Tibial nerve (tissue), 4 donors: ENCODE data around the gene DHRS9. TPM values are rescaled to one million over a fixed set of nuclear protein-coding genes. Genes with fewer than 3 reads are reported as not detected.
"Not testable (repeated sequence)": the region's sequence is repeated elsewhere in the genome, so short reads cannot be mapped to it uniquely, and the experiment has no call there.

Source experiments
- DNase-seq, 2 donors: peaks; one replicate each; pipeline ENCODE4 v3.0.0-alpha.2; 2019; ENCODE audit warnings: low spot score in 2 of 2
- H3K27ac ChIP-seq, 4 donors: fragments of 200-600 bp; sonication (generic) in 3 of 4; one replicate each; pipeline ENCODE4 v1.5.1; 2017 to 2019; ENCODE audit warnings: mild to moderate bottlenecking in 1 of 4
- H3K27me3 ChIP-seq, 2 donors: fragments of 200-600 bp; sonication (generic) in 1 of 2; one replicate each; pipeline versions ENCODE4 v1.5.1 to v1.6.0; 2017 to 2019
- H3K36me3 ChIP-seq, 3 donors: fragments of 200-600 bp; sonication (generic); one replicate each; pipeline ENCODE4 v1.5.1; 2018 to 2019
- H3K4me1 ChIP-seq, 4 donors: fragments of 200-600 bp; sonication (generic) in 3 of 4; one replicate each; pipeline ENCODE4 v1.5.1; 2017 to 2019
- H3K4me3 ChIP-seq, 4 donors: fragments of 200-600 bp; sonication (generic) in 3 of 4; one replicate each; pipeline ENCODE4 v1.5.1; 2017 to 2019; ENCODE audit warnings: mild to moderate bottlenecking in 1 of 4, moderate library complexity in 1 of 4
- H3K9me3 ChIP-seq, 4 donors: fragments of 200-600 bp; sonication (generic) in 3 of 4; one replicate each; pipeline ENCODE4 v1.5.1; 2017 to 2019
- EP300 ChIP-seq, 2 donors: sonication (generic); formaldehyde crosslinking; IDR thresholded peaks; one replicate each; pipeline ENCODE4 v1.6.1; 2017; ENCODE audit warnings: antibody characterized with exemption in 2 of 2, mild to moderate bottlenecking in 1 of 2
- POLR2A ChIP-seq, 2 donors: fragments of 450-650 bp; IDR thresholded peaks; one replicate each; pipeline ENCODE4 v1.6.1; 2017; ENCODE audit warnings: antibody characterized with exemption in 2 of 2, mild to moderate bottlenecking in 2 of 2, moderate library complexity in 2 of 2
- WGBS, 2 donors: methylation state at CpG; one replicate each; pipeline ENCODE4 v1.1.5; 2018; 5-methylcytosine and 5-hydroxymethylcytosine counted together
- total RNA-seq, 4 donors: library from RNA; depleted of rRNA; stranded (reverse); fragments of >200 nt; gene quantifications; one replicate each; pipeline ENCODE4 v1.1.0, GENCODE V29; 2016
- TF ChIP-seq, protein P1 (sequence below), 5 experiments: fragments of 200-600 bp in 3 of 5; fragments of 450-650 bp in 2 of 5; sonication (generic) in 3 of 5; IDR thresholded peaks; one replicate each; pipeline ENCODE4 v1.5.1; 2016 to 2019; ENCODE audit warnings: antibody characterized with exemption in 5 of 5, mild to moderate bottlenecking in 3 of 5, moderate library complexity in 2 of 5

The DHRS9 gene
- total RNA-seq, 4 donors from 2014 or later: 0.21 to 0.59 (median 0.22) TPM; not detected in 1

DNA sequence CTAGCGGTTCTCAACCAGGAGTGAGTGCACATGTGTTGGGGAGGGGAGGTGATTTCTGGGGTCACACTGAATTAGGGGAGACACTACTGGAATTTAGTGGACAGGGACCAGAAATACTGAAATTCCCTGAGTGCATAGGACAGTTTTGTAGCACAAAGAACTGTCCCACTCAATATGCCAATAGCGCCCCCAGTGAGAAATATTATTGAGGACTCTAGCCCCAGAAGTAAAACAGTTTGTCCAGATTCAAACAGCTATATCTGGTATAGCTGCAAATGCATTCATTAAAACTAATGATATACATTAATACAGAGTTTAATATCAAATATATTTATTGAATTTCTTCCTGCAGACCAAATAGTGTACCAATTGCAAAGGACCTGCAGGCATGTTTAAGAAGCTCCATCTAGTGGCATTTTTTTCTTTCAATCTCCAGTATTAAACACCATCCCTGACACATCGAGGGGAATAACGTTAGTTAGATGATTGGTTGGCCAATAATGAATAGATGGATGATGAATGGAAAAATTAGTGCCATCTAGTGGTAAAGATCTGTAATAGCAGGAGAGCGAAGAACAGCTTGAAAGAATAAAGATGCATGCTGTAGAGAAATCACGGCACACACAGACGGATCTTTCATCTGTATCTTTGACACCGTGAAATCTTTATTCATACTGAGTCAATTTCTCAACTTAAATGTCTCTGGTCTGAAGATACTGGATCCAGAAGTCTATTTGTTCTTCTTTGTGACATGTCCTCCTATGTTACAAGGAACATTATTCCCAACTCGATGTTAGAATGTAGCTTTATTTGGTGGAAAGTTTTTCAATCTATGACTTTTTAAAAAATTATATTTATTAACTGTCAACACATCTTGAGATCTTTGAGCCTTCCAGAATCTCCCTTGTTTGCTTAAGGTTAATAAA lies 62.5 kb downstream of the DHRS9 start:
- no peaks in the 10 kb centered on the region for H3K4me1 ChIP-seq
- H3K27ac ChIP-seq: no peak overlapping the region
- H3K9me3 ChIP-seq: no peaks in the 10 kb centered on the region
- no peaks in the 10 kb centered on the region for H3K27me3 ChIP-seq
- TF ChIP-seq POLR2A (IDR thresholded peaks at IDR 0.05) (no peak), EP300 (IDR thresholded peaks at IDR 0.05) (no peak)
- TF ChIP-seq, protein P1, sequence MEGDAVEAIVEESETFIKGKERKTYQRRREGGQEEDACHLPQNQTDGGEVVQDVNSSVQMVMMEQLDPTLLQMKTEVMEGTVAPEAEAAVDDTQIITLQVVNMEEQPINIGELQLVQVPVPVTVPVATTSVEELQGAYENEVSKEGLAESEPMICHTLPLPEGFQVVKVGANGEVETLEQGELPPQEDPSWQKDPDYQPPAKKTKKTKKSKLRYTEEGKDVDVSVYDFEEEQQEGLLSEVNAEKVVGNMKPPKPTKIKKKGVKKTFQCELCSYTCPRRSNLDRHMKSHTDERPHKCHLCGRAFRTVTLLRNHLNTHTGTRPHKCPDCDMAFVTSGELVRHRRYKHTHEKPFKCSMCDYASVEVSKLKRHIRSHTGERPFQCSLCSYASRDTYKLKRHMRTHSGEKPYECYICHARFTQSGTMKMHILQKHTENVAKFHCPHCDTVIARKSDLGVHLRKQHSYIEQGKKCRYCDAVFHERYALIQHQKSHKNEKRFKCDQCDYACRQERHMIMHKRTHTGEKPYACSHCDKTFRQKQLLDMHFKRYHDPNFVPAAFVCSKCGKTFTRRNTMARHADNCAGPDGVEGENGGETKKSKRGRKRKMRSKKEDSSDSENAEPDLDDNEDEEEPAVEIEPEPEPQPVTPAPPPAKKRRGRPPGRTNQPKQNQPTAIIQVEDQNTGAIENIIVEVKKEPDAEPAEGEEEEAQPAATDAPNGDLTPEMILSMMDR (IDR thresholded peaks at IDR 0.05): peak; percentile 63 to 82 (median 74)
- H3K4me3 ChIP-seq: no peak overlapping the region
- DNase-seq: no peak
- H3K36me3 ChIP-seq: no peaks in the 10 kb centered on the region
- 29 to 30% methylated on average over 9 of the region's 9 CpGs for WGBS, 2 donors

DNA sequence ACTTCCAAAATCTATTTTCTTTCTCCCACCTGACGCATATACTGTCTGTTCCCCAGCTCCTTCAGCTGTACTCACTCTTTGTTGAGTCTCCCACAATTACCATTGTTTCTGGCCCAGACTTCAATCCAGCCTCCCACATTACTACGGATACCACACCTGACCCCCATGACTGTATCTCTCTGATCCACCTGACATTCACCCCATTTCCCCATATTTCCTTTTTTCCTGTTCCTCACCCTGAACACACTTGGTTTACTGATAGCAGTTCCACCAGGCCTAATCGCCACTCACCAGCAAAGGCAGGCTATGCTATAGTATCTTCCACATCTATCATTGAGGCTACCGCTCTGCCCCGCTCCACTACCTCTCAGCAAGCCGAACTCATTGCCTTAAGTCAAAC lies 64.9 kb downstream of the DHRS9 start:
- not testable (repeated sequence) for H3K4me1 ChIP-seq, H3K9me3 ChIP-seq, H3K36me3 ChIP-seq, DNase-seq, H3K27me3 ChIP-seq, H3K4me3 ChIP-seq, H3K27ac ChIP-seq
- 80 to 90% methylated on average over 6 of the region's 6 CpGs for WGBS, 2 donors

DNA sequence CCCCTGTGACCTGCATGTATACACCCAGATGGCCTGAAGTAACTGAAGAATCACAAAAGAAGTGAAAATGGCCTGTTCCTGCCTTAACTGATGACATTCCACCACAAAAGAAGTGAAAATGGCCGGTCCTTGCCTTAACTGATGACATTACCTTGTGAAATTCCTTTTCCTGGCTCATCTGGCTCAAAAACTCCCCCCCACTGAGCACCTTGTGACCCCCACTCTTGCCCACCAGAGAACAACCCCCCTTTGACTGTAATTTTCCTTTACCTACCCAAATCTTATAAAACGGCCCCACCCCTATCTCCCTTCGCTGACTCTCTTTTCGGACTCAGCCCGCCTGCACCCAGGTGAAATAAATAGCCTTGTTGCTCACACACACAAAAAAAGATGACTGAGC lies 67.1 kb downstream of the DHRS9 start:
- H3K4me3 ChIP-seq, H3K27ac ChIP-seq, H3K4me1 ChIP-seq, DNase-seq, H3K36me3 ChIP-seq, H3K27me3 ChIP-seq, H3K9me3 ChIP-seq: not testable (repeated sequence)
- 86 to 95% methylated on average over 4 to 5 of the region's 5 CpGs for WGBS, 2 donors

DNA sequence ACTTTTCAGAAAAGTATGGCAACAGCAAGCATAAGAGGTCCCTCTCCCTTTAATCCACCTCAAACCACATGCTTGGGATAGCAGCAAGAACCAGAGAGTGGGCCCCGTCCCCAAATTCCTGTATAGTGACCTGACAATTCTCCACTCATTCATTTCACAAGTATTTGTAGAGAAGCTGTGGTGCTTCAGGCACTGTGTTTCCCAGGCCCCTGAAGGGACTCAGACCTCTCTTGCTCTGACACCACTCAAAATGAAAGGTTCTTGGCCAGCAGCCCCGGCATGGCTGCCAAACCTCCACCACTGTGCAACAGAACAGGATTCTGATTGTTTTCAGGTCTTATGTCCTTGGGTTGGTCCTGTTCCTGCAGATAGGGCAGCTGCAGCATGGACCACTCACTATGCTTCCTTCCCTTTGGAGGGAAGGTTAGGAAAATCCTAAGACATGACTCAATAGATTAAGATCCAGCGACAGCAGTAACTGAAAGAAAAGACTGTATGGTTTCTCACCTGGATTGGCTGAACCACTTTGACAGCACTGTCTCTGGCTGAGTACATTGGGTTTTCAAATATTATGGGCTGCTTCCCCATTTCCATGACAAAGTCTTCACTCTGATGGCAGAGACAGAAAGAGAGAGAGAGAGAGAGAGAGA lies 67.6 kb downstream of the DHRS9 start:
- H3K27me3 ChIP-seq: no peaks in the 10 kb centered on the region
- H3K27ac ChIP-seq: no peak overlapping the region
- no peaks in the 10 kb centered on the region for H3K4me1 ChIP-seq
- no peak overlapping the region for H3K4me3 ChIP-seq
- no peaks in the 10 kb centered on the region for H3K9me3 ChIP-seq
- WGBS, 2 donors: 72 to 88% methylated on average over 3 of the region's 3 CpGs
- TF ChIP-seq, protein P1 (IDR thresholded peaks at IDR 0.05): no peak
- TF ChIP-seq POLR2A (IDR thresholded peaks at IDR 0.05) (no peak), EP300 (IDR thresholded peaks at IDR 0.05) (no peak)
- no peak for DNase-seq
- H3K36me3 ChIP-seq: no peaks in the 10 kb centered on the region

DNA sequence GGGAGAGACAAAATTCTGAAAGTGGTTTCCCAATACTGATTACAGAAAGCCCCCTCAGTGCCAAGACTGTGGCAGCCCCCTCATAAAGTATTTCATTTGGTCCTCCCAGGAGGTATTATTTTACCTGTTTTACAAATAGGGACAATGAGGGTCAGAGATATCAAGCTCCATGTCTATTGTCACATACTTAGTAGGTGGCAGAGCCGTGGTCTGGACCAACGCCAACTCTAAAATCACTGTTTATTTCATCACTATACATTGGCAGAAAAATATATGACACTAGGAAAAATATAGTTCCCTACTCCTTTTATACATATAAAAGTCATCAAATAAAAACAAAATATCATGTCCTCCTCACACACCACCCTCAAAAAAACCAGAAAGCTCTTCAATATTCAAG lies 68.6 kb downstream of the DHRS9 start:
- no peaks in the 10 kb centered on the region for H3K36me3 ChIP-seq
- no peak overlapping the region for H3K4me3 ChIP-seq
- TF ChIP-seq, protein P1 (IDR thresholded peaks at IDR 0.05): no peak
- TF ChIP-seq POLR2A (IDR thresholded peaks at IDR 0.05) (no peak), EP300 (IDR thresholded peaks at IDR 0.05) (no peak)
- H3K4me1 ChIP-seq: no peaks in the 10 kb centered on the region
- H3K27ac ChIP-seq: no peak overlapping the region
- no peaks in the 10 kb centered on the region for H3K9me3 ChIP-seq
- WGBS, 2 donors: 70 to 72% methylated on average over 2 of the region's 2 CpGs
- no peak for DNase-seq
- no peaks in the 10 kb centered on the region for H3K27me3 ChIP-seq

DNA sequence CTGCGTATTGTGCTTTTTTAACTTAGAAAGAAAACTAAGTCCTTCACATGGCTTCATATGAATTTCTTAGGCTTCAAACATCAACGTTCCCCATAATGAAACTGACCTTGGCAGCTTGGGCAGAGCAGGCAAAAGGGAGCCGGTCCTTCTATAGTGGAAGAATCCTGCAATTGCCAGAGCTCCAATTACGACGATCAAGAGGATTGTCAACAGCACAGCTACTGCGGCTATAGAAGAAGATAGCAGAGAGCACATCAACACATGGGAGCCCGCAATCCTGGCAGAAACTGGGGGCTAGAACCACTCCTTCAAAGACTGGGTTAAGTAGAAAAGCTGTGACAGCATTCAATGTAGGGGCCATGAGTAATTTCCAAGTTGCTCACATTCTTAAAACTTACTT lies 69.8 kb downstream of the DHRS9 start:
- H3K4me3 ChIP-seq: no peak overlapping the region
- DNase-seq: no peak

More for the DNA sequence above, 69.8 kb downstream of the DHRS9 start:
- Histone ChIP-seq H3K27me3 (no peaks in the 10 kb centered on the region), H3K36me3 (no peaks in the 10 kb centered on the region), H3K4me1 (no peaks in the 10 kb centered on the region), H3K27ac (no peak overlapping the region), H3K9me3 (no peaks in the 10 kb centered on the region)
- TF ChIP-seq POLR2A (IDR thresholded peaks at IDR 0.05): no peak
- TF ChIP-seq, protein P1 (IDR thresholded peaks at IDR 0.05): no peak
- no peak for TF ChIP-seq EP300 (IDR thresholded peaks at IDR 0.05)
- WGBS, 2 donors: 75% methylated on average over 7 of the region's 7 CpGs
